ENCODE data around the gene IFIT3. TPM values are rescaled to one million over a fixed set of nuclear protein-coding genes. Genes with fewer than 3 reads are reported as not detected.

The IFIT3 gene
- total RNA-seq, 1 donor from 2014 or later = 0.26 TPM

DNA sequence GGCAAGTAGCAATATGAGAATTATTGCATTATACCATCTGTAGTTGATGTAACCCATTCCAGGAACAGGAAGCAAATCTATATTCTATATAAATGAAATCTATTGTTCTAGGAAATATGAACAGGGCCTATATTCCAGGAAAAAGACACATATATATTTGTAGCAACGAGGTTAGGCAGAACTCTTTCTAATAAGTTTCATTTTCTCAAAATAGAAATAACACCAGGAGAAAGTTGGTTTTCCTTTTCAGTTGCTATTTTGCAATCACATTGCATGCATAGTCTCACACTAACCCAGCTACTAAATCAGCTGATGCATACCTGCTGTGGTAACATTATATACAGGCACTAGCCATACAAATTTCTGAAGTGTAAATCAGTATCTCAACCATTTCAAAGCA is 32.2 kb upstream of the IFIT3 start:
- no peaks in the 10 kb centered on the region for H3K27me3 ChIP-seq (ENCODE audit: control insufficient read depth, insufficient read depth, low read length)
- no peak for TF ChIP-seq CTCF (IDR thresholded peaks at IDR 0.05; ENCODE audit: insufficient read depth, low read length, severe bottlenecking)
- no peak overlapping the region for H3K4me3 ChIP-seq (ENCODE audit: low read depth, low read length)
- DNase-seq (ENCODE audit: low read depth) = peak; percentile 53
- no peaks in the 10 kb centered on the region for H3K36me3 ChIP-seq (ENCODE audit: control insufficient read depth, insufficient read depth, low read length)
- no peak for FAIRE-seq

DNA sequence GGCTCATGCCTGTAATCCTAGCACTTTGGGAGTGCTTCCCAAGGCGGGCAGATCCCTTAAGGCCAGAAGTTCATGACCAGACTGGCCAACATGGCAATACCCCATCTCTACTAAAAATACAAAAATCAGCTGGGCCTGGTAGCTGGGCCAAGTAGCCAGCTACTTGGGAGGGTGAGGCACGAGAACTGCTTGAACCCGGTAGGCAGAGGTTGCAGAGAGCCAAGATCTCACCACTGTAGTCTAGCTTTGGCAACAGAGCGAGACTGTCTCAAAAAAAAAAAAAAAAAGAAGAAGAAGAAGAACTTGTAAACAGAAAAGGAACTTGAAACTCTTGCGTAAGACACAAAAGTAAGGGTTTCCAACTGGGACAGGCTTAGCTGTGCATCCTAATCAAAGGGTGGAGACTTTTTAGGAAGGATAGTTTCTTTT is 31.6 kb upstream of the IFIT3 start:
- peak; percentile 32 for DNase-seq (ENCODE audit: low read depth)
- H3K27me3 ChIP-seq (ENCODE audit: control insufficient read depth, insufficient read depth, low read length) = no peaks in the 10 kb centered on the region
- no peak for FAIRE-seq
- H3K36me3 ChIP-seq (ENCODE audit: control insufficient read depth, insufficient read depth, low read length) = no peaks in the 10 kb centered on the region
- H3K4me3 ChIP-seq (ENCODE audit: low read depth, low read length) = no peak overlapping the region
- TF ChIP-seq CTCF (IDR thresholded peaks at IDR 0.05; ENCODE audit: insufficient read depth, low read length, severe bottlenecking) = no peak

- Histone ChIP-seq H3K27me3 (ENCODE audit: control insufficient read depth, insufficient read depth, low read length) (no peaks in the 10 kb centered on the region), H3K4me3 (ENCODE audit: low read depth, low read length) (no peak overlapping the region), H3K36me3 (ENCODE audit: control insufficient read depth, insufficient read depth, low read length) (no peaks in the 10 kb centered on the region)
- DNase-seq (ENCODE audit: low read depth) (no peak), FAIRE-seq (no peak)
- TF ChIP-seq CTCF (IDR thresholded peaks at IDR 0.05; ENCODE audit: insufficient read depth, low read length, severe bottlenecking) = no peak
These were observed 30.4 kb upstream of the IFIT3 start for GRCh38 chr10:89297356-89297755.

DNA sequence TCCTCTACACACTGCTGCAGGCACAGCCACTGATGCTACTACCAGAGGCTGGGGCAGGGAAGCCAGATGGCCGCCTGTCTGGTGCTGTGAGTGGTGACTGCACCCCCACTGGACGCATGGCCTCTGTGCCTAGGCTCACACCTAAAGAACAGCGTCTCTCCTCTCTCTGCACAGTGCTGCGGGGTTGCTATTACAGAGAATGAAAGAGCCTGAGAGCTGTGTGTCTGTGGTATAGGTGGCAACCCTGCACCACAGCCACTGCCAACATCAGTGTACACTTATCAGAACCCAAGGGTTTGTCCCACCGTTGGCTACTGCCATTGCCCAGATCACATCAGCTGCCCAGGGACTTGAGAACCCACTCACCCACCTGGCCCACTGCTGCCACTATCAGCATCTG is 30.0 kb upstream of the IFIT3 start:
- no peaks in the 10 kb centered on the region for H3K27me3 ChIP-seq (ENCODE audit: control insufficient read depth, insufficient read depth, low read length)
- FAIRE-seq (no peak), DNase-seq (ENCODE audit: low read depth) (no peak)
- TF ChIP-seq CTCF (IDR thresholded peaks at IDR 0.05; ENCODE audit: insufficient read depth, low read length, severe bottlenecking) = no peak
- no peaks in the 10 kb centered on the region for H3K36me3 ChIP-seq (ENCODE audit: control insufficient read depth, insufficient read depth, low read length)
- H3K4me3 ChIP-seq (ENCODE audit: low read depth, low read length) = no peak overlapping the region

DNA sequence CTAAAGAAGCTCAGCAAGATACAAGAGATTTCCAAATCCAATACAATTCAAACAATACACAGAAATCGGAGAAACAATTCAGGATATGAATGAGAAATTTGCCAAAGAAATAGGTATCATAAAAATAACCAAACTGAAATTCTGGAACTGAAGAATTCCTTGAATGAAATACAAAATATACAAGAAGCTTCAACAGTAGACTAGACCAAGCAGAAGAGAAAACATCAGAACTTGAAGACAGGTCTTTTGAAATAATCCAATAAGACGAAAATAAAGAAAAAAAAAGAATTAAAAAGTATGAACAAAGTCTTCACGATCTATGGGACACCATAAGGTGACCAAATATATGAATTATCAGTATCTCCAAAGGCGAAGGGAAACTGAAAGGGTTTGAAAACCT is 28.8 kb upstream of the IFIT3 start:
- no peak overlapping the region for H3K4me3 ChIP-seq (ENCODE audit: low read depth, low read length)
- DNase-seq (ENCODE audit: low read depth) (no peak), FAIRE-seq (no peak)
- H3K27me3 ChIP-seq (ENCODE audit: control insufficient read depth, insufficient read depth, low read length) = no peaks in the 10 kb centered on the region
- H3K36me3 ChIP-seq (ENCODE audit: control insufficient read depth, insufficient read depth, low read length) = no peaks in the 10 kb centered on the region
- TF ChIP-seq CTCF (IDR thresholded peaks at IDR 0.05; ENCODE audit: insufficient read depth, low read length, severe bottlenecking) = no peak

GRCh38 chr10:89301232-89301631 is 26.6 kb upstream of the IFIT3 start:
- TF ChIP-seq CTCF (IDR thresholded peaks at IDR 0.05; ENCODE audit: insufficient read depth, low read length, severe bottlenecking) = no peak
- FAIRE-seq (no peak), DNase-seq (ENCODE audit: low read depth) (peak; percentile 47)
- H3K36me3 ChIP-seq (ENCODE audit: control insufficient read depth, insufficient read depth, low read length) = no peaks in the 10 kb centered on the region
- H3K4me3 ChIP-seq (ENCODE audit: low read depth, low read length) = no peak overlapping the region
- no peaks in the 10 kb centered on the region for H3K27me3 ChIP-seq (ENCODE audit: control insufficient read depth, insufficient read depth, low read length)

Data from bronchial epithelial cell (primary cell).